Heart right ventricle (tissue), 16 donors: Measurements from ENCODE around the gene SMCO2. TPM values are rescaled to one million over a fixed set of nuclear protein-coding genes. Genes with fewer than 3 reads are reported as not detected.

Source experiments
- ATAC-seq, 8 donors: fragments of 200-7000 bp; cut with Tn5 transposase; one replicate each; pipeline ENCODE4 v1.9.1; 2020; ENCODE audit warnings: mild to moderate bottlenecking in 8 of 8, moderate library complexity in 8 of 8, moderate number of reproducible peaks in 1 of 8
- DNase-seq, 2 donors: peaks; one replicate each; pipeline ENCODE4 v3.0.0-alpha.2; 2020
- H3K27ac ChIP-seq, 10 donors: fragments of 200-600 bp; sonication (generic) in 2 of 10; one replicate each; pipeline versions ENCODE4 v1.5.0 to v1.8.0; 2020 to 2022; ENCODE audit warnings: mild to moderate bottlenecking in 3 of 10
- H3K27me3 ChIP-seq, 7 donors: fragments of 200-600 bp; one replicate each; pipeline ENCODE4 v1.8.0; 2021 to 2022; ENCODE audit warnings: mild to moderate bottlenecking in 2 of 7
- H3K36me3 ChIP-seq, 9 donors: fragments of 200-600 bp; sonication (generic) in 1 of 9; one replicate each; pipeline versions ENCODE4 v1.5.0 to v1.8.0; 2020 to 2022; ENCODE audit warnings: mild to moderate bottlenecking in 2 of 9
- H3K4me1 ChIP-seq, 9 donors: fragments of 200-600 bp; sonication (generic) in 1 of 9; one replicate each; pipeline versions ENCODE4 v1.5.0 to v1.8.0; 2020 to 2022; ENCODE audit warnings: mild to moderate bottlenecking in 4 of 9
- H3K4me3 ChIP-seq, 10 donors: fragments of 200-600 bp; sonication (generic) in 2 of 10; one replicate each; pipeline versions ENCODE4 v1.5.0 to v1.8.0; 2020 to 2022; ENCODE audit warnings: mild to moderate bottlenecking in 7 of 10, moderate library complexity in 2 of 10
- H3K9me3 ChIP-seq, 11 donors: fragments of 200-600 bp in 10 of 11; sonication (generic) in 2 of 11; one replicate each; pipeline versions ENCODE4 v1.5.0 to v1.8.0; 2013 to 2022; ENCODE audit warnings: mild to moderate bottlenecking in 2 of 11, control low read depth in 1 of 11, moderate library complexity in 1 of 11
- WGBS, 2 donors: extraction: QIAGEN DNeasy Blood & Tissue Kit; methylation state at CpG; one replicate each; pipeline ENCODE4 v1.1.7; 2013; ENCODE audit warnings: inconsistent platforms in 1 of 2; 5-methylcytosine and 5-hydroxymethylcytosine counted together
- intact Hi-C, 10 donors: fragments of 100-400 bp; cut with DNase I; formaldehyde crosslinking; loops; one replicate each; pipeline versions ENCODE4 v1.11.1 to v1.14.2; 2022
- polyA plus RNA-seq, 2 donors: library from polyadenylated mRNA; stranded (reverse); fragments of 200-250 nt; gene quantifications; one replicate each; pipeline ENCODE4 v1.2.3, GENCODE V29; 2013
- total RNA-seq, 10 donors: library from RNA; stranded (reverse); fragmentation: NEBNext Ultra II Directional in 3 of 10; extraction: Animal tissue kit (Norgen Biotek cat#: 25700) in 3 of 10; gene quantifications; one replicate each; pipeline versions ENCODE4 v1.2.1 to v1.2.4, GENCODE V29; 2021 to 2023
- TF ChIP-seq, protein P1 (sequence below), 9 donors: fragments of 200-600 bp; sonication (generic) in 2 of 9; IDR thresholded peaks; one replicate each; pipeline versions ENCODE4 v1.5.0 to v1.8.0; 2021 to 2022; ENCODE audit warnings: antibody characterized with exemption in 9 of 9, mild to moderate bottlenecking in 5 of 9, moderate library complexity in 1 of 9
- donor health status: Arrhythmogenic right ventricular cardiomyopathy.
- donor health status: ischemic (EF 13 %, LVEDD 7.1; RV severe dilation, severe dysfunction).
- donor health status: healthy with polysubstance abuse.
- donor health status: DM: no; HTN: yes; CAD: no.
- donor health status: DM: no; HTN: no; CAD: no.
- donor health status: ischemic (EF 25% LVEDD 6.9; RV normal size, moderate dysfunction).
- donor health status: ischemic (EF 25% LVEDD 5.7; RV mildly dilated, moderate dysfunction).
- donor health status: healthy.
- donor health status: DM: yes; HTN: yes; CAD: no.
- donor health status: Ischemic cardiomyopathy.
- donor health status: ischemic (EF 35%, LVEDD 5.7; RV mildly dilated, moderate dysfunction).
- donor health status: nonischemic (EF 11% LVEDD 7.7; RV severe dilation, severe dysfunction).
- donor health status: DM: yes; HTN: yes; CAD: no.
- donor health status: PGD.
- donor health status: ischemic (EF 29% LVEDD 5.4; RV normal size, mild dysfunction).
- donor health status: nonischemic (EF 23%, LVEDD 6.1; RV moderate dilation, normal function).

SMCO2 gene
- total and polyA plus RNA-seq, 12 donors, result 0.04 to 1.3 (median 0.48) TPM; not detected in 8

DNA sequence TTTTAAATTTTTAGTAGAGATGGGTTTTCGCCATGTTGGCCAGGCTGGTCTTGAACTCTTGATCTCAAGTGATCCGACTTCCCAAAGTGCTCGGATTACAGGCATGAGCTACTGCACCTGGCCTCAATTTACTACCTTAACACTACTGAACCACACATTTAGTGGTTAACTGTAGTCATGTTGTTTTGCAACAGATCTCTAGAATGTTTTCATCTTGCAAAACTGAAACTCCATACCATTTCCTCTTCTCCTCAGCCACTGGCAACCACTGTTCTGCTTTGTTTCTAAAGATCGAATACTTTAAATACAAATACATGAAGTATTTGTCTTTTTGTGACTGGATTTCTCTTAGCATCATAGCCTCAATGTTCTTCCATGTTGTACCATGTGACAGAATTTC lies 15.4 kb upstream of the SMCO2 start:
- no peak overlapping the region for H3K27ac ChIP-seq
- H3K27me3 ChIP-seq, result no peaks in the 10 kb centered on the region
- DNase-seq, result no peak
- peaks cover 0 to 28% (median 11%) of the 10 kb centered on the region in 9 donors for H3K4me1 ChIP-seq
- no peak for ATAC-seq
- TF ChIP-seq, protein P1, sequence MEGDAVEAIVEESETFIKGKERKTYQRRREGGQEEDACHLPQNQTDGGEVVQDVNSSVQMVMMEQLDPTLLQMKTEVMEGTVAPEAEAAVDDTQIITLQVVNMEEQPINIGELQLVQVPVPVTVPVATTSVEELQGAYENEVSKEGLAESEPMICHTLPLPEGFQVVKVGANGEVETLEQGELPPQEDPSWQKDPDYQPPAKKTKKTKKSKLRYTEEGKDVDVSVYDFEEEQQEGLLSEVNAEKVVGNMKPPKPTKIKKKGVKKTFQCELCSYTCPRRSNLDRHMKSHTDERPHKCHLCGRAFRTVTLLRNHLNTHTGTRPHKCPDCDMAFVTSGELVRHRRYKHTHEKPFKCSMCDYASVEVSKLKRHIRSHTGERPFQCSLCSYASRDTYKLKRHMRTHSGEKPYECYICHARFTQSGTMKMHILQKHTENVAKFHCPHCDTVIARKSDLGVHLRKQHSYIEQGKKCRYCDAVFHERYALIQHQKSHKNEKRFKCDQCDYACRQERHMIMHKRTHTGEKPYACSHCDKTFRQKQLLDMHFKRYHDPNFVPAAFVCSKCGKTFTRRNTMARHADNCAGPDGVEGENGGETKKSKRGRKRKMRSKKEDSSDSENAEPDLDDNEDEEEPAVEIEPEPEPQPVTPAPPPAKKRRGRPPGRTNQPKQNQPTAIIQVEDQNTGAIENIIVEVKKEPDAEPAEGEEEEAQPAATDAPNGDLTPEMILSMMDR (IDR thresholded peaks at IDR 0.05), result no peak
- H3K4me3 ChIP-seq, result no peak overlapping the region
- H3K9me3 ChIP-seq, result peaks cover 0 to 8% (median 0%) of the 10 kb centered on the region in 11 donors
- intact Hi-C loops, result loop anchor here in 4 of 10 donors (5.0 to 10.0 kb wide), 3 partner anchors 81 to 221 kb away; partner anchors contain the start of gene PPFIBP1 (in 1 of the 4)
- no peaks in the 10 kb centered on the region for H3K36me3 ChIP-seq
- 81 to 86% methylated on average over 4 of the region's 4 CpGs for WGBS, 2 donors

GRCh38 chr12:27434673-27435565 lies 11.6 kb upstream of the SMCO2 start:
- intact Hi-C loops, result loop anchor here in 8 of 10 donors (2.0 to 10.0 kb wide), 7 partner anchors 72 to 218 kb away; partner anchors contain the start of gene PPFIBP1 (in 4 of the 8)
- H3K4me1 ChIP-seq, result peaks cover 0 to 21% (median 14%) of the 10 kb centered on the region in 9 donors
- ATAC-seq, result peak in 6 of 8 donors; percentile 53 to 73 (median 62)
- DNase-seq, result no peak
- H3K4me3 ChIP-seq, result no peak overlapping the region
- no peaks in the 10 kb centered on the region for H3K36me3 ChIP-seq
- H3K9me3 ChIP-seq, result peaks cover 0 to 8% (median 0%) of the 10 kb centered on the region in 11 donors
- peak overlapping the region in 4 of 10 donors; percentile 18 to 32 (median 27) for H3K27ac ChIP-seq
- H3K27me3 ChIP-seq, result no peaks in the 10 kb centered on the region
- TF ChIP-seq, protein P1 (IDR thresholded peaks at IDR 0.05), result peak; percentile 29 to 74 (median 63)
- 39 to 41% methylated on average over 5 to 6 of the region's 6 CpGs for WGBS, 2 donors

DNA sequence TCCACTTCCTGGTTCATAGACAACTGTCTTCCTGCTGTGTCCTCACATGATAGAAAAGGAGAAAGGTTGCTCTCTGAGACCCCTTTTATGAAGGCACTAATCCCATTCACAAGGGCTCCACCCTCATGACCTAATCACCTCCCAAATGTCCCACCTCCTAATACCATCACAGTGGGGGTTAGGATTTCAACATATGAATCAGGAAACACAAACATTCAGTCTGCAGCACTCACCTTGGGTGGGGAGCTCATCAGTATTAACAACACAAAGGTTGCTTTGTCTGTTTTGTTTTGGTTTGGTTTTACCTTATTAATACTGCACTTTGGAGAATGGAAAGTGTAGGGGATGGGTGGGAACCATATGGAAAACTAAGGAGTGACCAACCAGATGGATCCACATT lies 10.5 kb upstream of the SMCO2 start:
- H3K27me3 ChIP-seq, result no peaks in the 10 kb centered on the region
- peaks cover 0 to 21% (median 14%) of the 10 kb centered on the region in 9 donors for H3K4me1 ChIP-seq
- no peaks in the 10 kb centered on the region for H3K36me3 ChIP-seq
- H3K27ac ChIP-seq, result no peak overlapping the region
- no peak overlapping the region for H3K4me3 ChIP-seq
- DNase-seq (no peak), ATAC-seq (no peak)
- intact Hi-C loops, result loop anchor here in 6 of 10 donors (5.0 to 10.0 kb wide), 5 partner anchors 71 to 216 kb away; partner anchors contain the start of gene PPFIBP1 (in 4 of the 6)
- TF ChIP-seq, protein P1 (IDR thresholded peaks at IDR 0.05), result no peak
- peaks cover 0 to 8% (median 0%) of the 10 kb centered on the region in 11 donors for H3K9me3 ChIP-seq

DNA sequence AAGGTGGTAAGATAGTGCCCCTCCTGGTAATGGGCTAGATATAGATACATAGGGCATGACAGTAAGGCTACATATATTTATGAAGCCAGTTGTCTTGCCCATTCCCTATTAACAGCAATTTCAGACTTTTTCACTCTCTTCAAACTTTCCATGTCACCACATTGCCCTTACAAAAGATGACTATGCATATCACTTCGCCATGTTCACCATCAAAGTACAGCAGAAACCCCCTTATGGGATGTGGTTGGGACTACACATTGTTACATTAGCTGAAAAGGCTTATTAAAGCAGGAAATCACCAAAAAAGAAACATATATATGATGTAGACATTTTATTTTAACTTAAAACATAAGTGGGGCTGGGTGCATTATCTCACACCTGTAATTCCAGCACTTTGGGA lies 9.8 kb upstream of the SMCO2 start:
- no peak overlapping the region for H3K27ac ChIP-seq
- intact Hi-C loops, result loop anchor here in 6 of 10 donors (5.0 to 10.0 kb wide), 5 partner anchors 71 to 216 kb away; partner anchors contain the start of gene PPFIBP1 (in 4 of the 6)
- peaks cover 0 to 4% (median 0%) of the 10 kb centered on the region in 11 donors for H3K9me3 ChIP-seq
- TF ChIP-seq, protein P1 (IDR thresholded peaks at IDR 0.05), result no peak
- H3K36me3 ChIP-seq, result no peaks in the 10 kb centered on the region
- peaks cover 0 to 21% (median 14%) of the 10 kb centered on the region in 9 donors for H3K4me1 ChIP-seq
- 96 to 100% methylated on average over 1 of the region's 1 CpG for WGBS, 2 donors
- no peak overlapping the region for H3K4me3 ChIP-seq
- DNase-seq (no peak), ATAC-seq (no peak)
- no peaks in the 10 kb centered on the region for H3K27me3 ChIP-seq
